Right lobe of liver (tissue), 4 donors: ENCODE data around the gene DENND2A.

Source experiments
- POLR2A ChIP-seq: fragments of 450-650 bp; IDR thresholded peaks from one replicate; pipeline ENCODE4 v1.6.1; 2017; ENCODE audit warnings: antibody characterized with exemption, mild to moderate bottlenecking
- TF ChIP-seq, protein P1 (sequence below), 4 donors: fragments of 200-600 bp in 3 of 4; fragments of 450-650 bp in 1 of 4; IDR thresholded peaks; one replicate each; pipeline versions ENCODE4 v1.5.1 to v1.8.0; 2016 to 2022; ENCODE audit warnings: antibody characterized with exemption in 4 of 4, mild to moderate bottlenecking in 2 of 4
- donor health status: DM: no; HTN: no; CAD: no.
- donor health status: DM: no; HTN: no; CAD: no.
- donor health status: DM: no; HTN: yes; CAD: no.

DNA sequence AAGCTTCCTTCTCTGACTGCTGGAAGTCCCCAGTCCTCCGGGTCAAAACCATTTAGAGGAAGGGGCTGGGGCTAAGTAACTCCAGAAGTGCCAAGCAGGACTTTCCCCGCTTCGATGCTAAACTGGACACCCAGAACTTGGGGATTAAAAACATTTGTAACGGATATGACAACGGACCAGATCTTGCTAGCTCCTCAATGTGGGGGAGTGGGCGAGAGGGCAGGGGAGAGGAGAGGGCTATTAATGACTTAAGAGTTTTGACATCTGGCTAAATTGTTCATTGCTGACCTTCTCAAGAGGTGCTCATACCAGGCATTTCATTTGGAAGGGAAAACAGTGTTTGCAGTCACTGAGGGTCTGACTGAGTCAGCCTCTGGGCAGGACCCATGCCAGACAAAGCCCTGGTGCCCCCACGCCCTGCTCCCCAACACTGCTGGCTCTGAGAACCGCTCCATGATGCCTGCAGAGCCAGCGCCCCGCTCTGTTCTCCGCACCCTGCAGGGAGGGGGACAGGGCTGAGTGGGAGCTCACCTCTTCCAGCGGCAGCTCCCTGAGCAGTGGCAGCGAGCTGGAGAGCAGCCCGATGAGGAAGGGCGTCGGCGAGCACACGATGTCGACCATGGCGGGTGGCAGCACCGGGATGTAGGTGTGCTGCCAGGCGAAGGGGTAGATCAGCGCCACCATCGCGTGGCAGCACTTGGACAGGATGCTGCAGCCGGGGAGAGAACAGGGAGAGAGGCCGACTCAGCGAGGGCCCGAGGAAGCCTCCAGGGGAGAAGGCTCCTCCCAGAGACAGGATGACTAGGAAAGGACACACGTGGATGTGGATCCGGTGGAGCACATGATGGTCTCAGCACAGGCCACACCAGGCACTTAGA, 113.6 kb downstream of the DENND2A start:
- TF ChIP-seq, protein P1, sequence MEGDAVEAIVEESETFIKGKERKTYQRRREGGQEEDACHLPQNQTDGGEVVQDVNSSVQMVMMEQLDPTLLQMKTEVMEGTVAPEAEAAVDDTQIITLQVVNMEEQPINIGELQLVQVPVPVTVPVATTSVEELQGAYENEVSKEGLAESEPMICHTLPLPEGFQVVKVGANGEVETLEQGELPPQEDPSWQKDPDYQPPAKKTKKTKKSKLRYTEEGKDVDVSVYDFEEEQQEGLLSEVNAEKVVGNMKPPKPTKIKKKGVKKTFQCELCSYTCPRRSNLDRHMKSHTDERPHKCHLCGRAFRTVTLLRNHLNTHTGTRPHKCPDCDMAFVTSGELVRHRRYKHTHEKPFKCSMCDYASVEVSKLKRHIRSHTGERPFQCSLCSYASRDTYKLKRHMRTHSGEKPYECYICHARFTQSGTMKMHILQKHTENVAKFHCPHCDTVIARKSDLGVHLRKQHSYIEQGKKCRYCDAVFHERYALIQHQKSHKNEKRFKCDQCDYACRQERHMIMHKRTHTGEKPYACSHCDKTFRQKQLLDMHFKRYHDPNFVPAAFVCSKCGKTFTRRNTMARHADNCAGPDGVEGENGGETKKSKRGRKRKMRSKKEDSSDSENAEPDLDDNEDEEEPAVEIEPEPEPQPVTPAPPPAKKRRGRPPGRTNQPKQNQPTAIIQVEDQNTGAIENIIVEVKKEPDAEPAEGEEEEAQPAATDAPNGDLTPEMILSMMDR (IDR thresholded peaks at IDR 0.05): no peak
- TF ChIP-seq POLR2A: no peak
